ENCODE measurements around the gene FAM210A.

The FAM210A gene

GRCh38 chr18:13641551-13642439 lies 84.6 kb downstream of the FAM210A start:
- Histone ChIP-seq H2AFZ (ENCODE audit: low read length) (no peak overlapping the region), H3K4me3 (ENCODE audit: low read depth, low read length, poor library complexity, severe bottlenecking) (no peak overlapping the region), H3K9me3 (ENCODE audit: low read length) (no peaks in the 10 kb centered on the region), H3F3A (ENCODE audit: insufficient read depth, low read length) (0 out of 2 replicates have a peak, but pooled peaks cover 3% of the 10 kb centered on the region), H3K9me2 (ENCODE audit: low read depth, low read length) (no peaks in the 10 kb centered on the region), H3K4me2 (ENCODE audit: low read length) (no peak overlapping the region), H3K27me3 (ENCODE audit: insufficient read depth, low read length) (no peaks in the 10 kb centered on the region), H3K4me1 (ENCODE audit: insufficient read depth, low read length, severe bottlenecking) (no peaks in the 10 kb centered on the region), H4K20me1 (ENCODE audit: insufficient read depth, low read length) (no peaks in the 10 kb centered on the region), H3K27ac (ENCODE audit: low read depth, low read length, poor library complexity, severe bottlenecking) (no peak overlapping the region), H3K9ac (ENCODE audit: low read length) (no peak overlapping the region), H3K79me2 (ENCODE audit: insufficient read depth, low read length) (no peaks in the 10 kb centered on the region), H3K36me3 (ENCODE audit: insufficient read depth, low read length) (peaks cover 81% of the 10 kb centered on the region)
- TF ChIP-seq CTCF (IDR thresholded peaks at IDR 0.05; ENCODE audit: low read length) (no peak), EZH2 (IDR thresholded peaks at IDR 0.05; ENCODE audit: borderline replicate concordance, low read length) (no peak)

- TF ChIP-seq CTCF (IDR thresholded peaks at IDR 0.05; ENCODE audit: low read length) = no peak
- TF ChIP-seq EZH2 (IDR thresholded peaks at IDR 0.05; ENCODE audit: borderline replicate concordance, low read length) = no peak
- H3K27me3 ChIP-seq (ENCODE audit: insufficient read depth, low read length) = no peaks in the 10 kb centered on the region
- peaks cover 81% of the 10 kb centered on the region for H3K36me3 ChIP-seq (ENCODE audit: insufficient read depth, low read length)
- H3K4me1 ChIP-seq (ENCODE audit: insufficient read depth, low read length, severe bottlenecking) = no peaks in the 10 kb centered on the region
- no peaks in the 10 kb centered on the region for H3K9me2 ChIP-seq (ENCODE audit: low read depth, low read length)
- no peak overlapping the region for H3K4me2 ChIP-seq (ENCODE audit: low read length)
- no peak overlapping the region for H3K27ac ChIP-seq (ENCODE audit: low read depth, low read length, poor library complexity, severe bottlenecking)
- no peaks in the 10 kb centered on the region for H3K9me3 ChIP-seq (ENCODE audit: low read length)
- H3K79me2 ChIP-seq (ENCODE audit: insufficient read depth, low read length) = peaks cover under 1% of the 10 kb centered on the region; the same call in 1 of the 2 replicates
- no peaks in the 10 kb centered on the region for H4K20me1 ChIP-seq (ENCODE audit: insufficient read depth, low read length)
- H3K4me3 ChIP-seq (ENCODE audit: low read depth, low read length, poor library complexity, severe bottlenecking) = no peak overlapping the region
- no peak overlapping the region for H2AFZ ChIP-seq (ENCODE audit: low read length)
- no peak overlapping the region for H3K9ac ChIP-seq (ENCODE audit: low read length)
- no peaks in the 10 kb centered on the region for H3F3A ChIP-seq (ENCODE audit: insufficient read depth, low read length)
Measured at GRCh38 chr18:13640266-13640860, 86.0 kb downstream of the FAM210A start.

GRCh38 chr18:13638719-13639595 lies 87.4 kb downstream of the FAM210A start:
- Histone ChIP-seq H3K4me2 (ENCODE audit: low read length) (no peak overlapping the region), H3K36me3 (ENCODE audit: insufficient read depth, low read length) (peaks cover 82% of the 10 kb centered on the region), H3K79me2 (ENCODE audit: insufficient read depth, low read length) (peaks cover 14% of the 10 kb centered on the region; the same call in 1 of the 2 replicates), H3K27ac (ENCODE audit: low read depth, low read length, poor library complexity, severe bottlenecking) (no peak overlapping the region), H4K20me1 (ENCODE audit: insufficient read depth, low read length) (no peaks in the 10 kb centered on the region), H3K27me3 (ENCODE audit: insufficient read depth, low read length) (no peaks in the 10 kb centered on the region), H3K4me1 (ENCODE audit: insufficient read depth, low read length, severe bottlenecking) (no peaks in the 10 kb centered on the region), H3K9me2 (ENCODE audit: low read depth, low read length) (no peaks in the 10 kb centered on the region), H3F3A (ENCODE audit: insufficient read depth, low read length) (no peaks in the 10 kb centered on the region), H3K9me3 (ENCODE audit: low read length) (peaks cover 5% of the 10 kb centered on the region; the same call in 1 of the 2 replicates), H3K9ac (ENCODE audit: low read length) (no peak overlapping the region), H2AFZ (ENCODE audit: low read length) (no peak overlapping the region), H3K4me3 (ENCODE audit: low read depth, low read length, poor library complexity, severe bottlenecking) (no peak overlapping the region)
- no peak for TF ChIP-seq EZH2 (IDR thresholded peaks at IDR 0.05; ENCODE audit: borderline replicate concordance, low read length)
- no peak for TF ChIP-seq CTCF (IDR thresholded peaks at IDR 0.05; ENCODE audit: low read length)

All from OCI-LY1 (cell line).